Activated CD4-positive, alpha-beta T cell treated with anti-CD3 and anti-CD28 coated beads for 36 hours (primary cell): ENCODE results near the gene DLX6. TPM values are rescaled to one million over a fixed set of nuclear protein-coding genes. Genes with fewer than 3 reads are reported as not detected.

ENCODE experiments used
- ATAC-seq: fragments of 200-7000 bp; cut with Tn5 transposase; one replicate; pipeline ENCODE4 v1.10.0; 2021; ENCODE audit warnings: mild to moderate bottlenecking, moderate library complexity
- CTCF ChIA-PET: fragments of 350-600 bp; sonication (Branson Sonifier 250); formaldehyde crosslinking; loops from one replicate; lab custom pipeline; 2021; ENCODE audit warnings: antibody characterized with exemption; lab: Charles Lee
- POLR2A ChIA-PET: fragments of 350-600 bp; sonication (Branson Sonifier 250); formaldehyde crosslinking; loops from one replicate; lab custom pipeline; 2021; ENCODE audit warnings: antibody characterized with exemption, inconsistent platforms; lab: Charles Lee
- DNase-seq: peaks from one replicate; pipeline ENCODE4 v3.0.0-alpha.2; 2020
- H3K27ac Mint-ChIP-seq: one replicate; pipeline ENCODE4 v1.8.0; 2021; ENCODE audit warnings: mixed read lengths
- H3K27me3 Mint-ChIP-seq: one replicate; pipeline ENCODE4 v1.8.0; 2021; ENCODE audit warnings: mixed read lengths
- H3K36me3 Mint-ChIP-seq: one replicate; pipeline ENCODE4 v1.8.0; 2021; ENCODE audit warnings: low read depth, mixed read lengths
- H3K4me1 Mint-ChIP-seq: one replicate; pipeline ENCODE4 v1.8.0; 2021; ENCODE audit warnings: mixed read lengths
- H3K4me3 Mint-ChIP-seq: one replicate; pipeline ENCODE4 v1.8.0; 2021; ENCODE audit warnings: mild to moderate bottlenecking, moderate library complexity, mixed read lengths
- H3K9me3 Mint-ChIP-seq: one replicate; pipeline ENCODE4 v1.8.0; 2021; ENCODE audit warnings: low read depth, mixed read lengths
- intact Hi-C, 2 experiments: fragments of 100-400 bp; cut with DNase I in 1 of 2; cut with micrococcal nuclease in 1 of 2; formaldehyde crosslinking; loops; one replicate each; pipeline versions ENCODE4 v1.14.2 to v1.15.1; 2022 to 2024; cut with DNase I, micrococcal nuclease
- total RNA-seq, 2 experiments: library from RNA; stranded (reverse); gene quantifications; one replicate each; pipeline ENCODE4 v1.2.3, GENCODE V29; 2021

DLX6 gene
- total RNA-seq, 2 experiments from 2014 or later = not detected

DNA sequence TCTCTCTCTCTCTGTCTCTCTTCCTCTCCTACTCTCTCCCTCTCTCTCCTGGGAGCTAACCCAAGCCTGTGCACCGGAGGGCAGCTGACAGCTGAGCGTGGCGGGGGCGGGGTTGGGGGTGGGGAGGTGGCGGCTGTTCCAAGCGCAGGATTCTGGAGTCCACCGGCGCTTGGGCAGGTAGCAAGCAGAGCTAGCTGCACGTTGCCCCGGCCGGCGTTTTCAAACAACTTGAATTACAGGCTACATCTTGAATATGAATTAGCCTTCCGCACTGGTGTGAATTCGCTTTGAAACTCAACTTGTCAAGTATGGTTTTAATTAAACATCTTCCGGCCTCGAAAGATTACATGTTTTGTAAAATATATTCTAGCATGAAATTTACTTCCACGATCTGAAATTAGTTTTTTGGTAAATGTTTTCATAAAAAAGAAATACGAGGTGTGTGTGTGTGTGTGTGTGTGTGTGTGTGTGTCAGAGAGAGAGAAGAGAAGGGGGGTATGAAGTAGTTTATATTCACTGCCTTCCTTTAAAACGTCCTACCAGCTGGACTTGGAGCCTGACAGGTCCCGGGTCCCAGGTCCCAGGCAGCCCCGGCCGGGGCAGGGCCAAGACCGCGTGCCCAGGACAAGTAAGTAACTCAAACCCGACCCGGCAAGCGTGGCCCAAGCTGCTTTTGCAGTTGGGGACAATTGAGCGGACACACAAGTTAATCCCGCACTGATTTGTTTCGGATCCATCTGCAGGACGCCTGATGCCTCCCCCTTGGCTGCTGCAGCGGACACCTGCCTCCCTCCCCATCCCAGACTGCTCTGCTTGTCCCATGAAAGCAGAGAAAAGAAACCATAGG is 9.0 kb upstream of the DLX6 start:
- DNase-seq = no peak
- no peak overlapping the region for H3K27ac Mint-ChIP-seq
- no peaks in the 10 kb centered on the region for H3K36me3 Mint-ChIP-seq
- no peak overlapping the region for H3K4me3 Mint-ChIP-seq
- intact Hi-C loops = loop anchor here in 1 of 2 experiments (5.0 kb wide), 1 partner anchor 736 kb away; the partner anchor contains the start of gene TAC1
- peaks cover 5% of the 10 kb centered on the region for H3K4me1 Mint-ChIP-seq
- ChIA-PET CTCF (no interaction called here), POLR2A (no interaction called here)
- peaks cover 79% of the 10 kb centered on the region for H3K27me3 Mint-ChIP-seq
- no peak for ATAC-seq
- peaks cover 4% of the 10 kb centered on the region for H3K9me3 Mint-ChIP-seq

GRCh38 chr7:96996958-96997511 is 8.3 kb upstream of the DLX6 start:
- H3K36me3 Mint-ChIP-seq = no peaks in the 10 kb centered on the region
- peaks cover 5% of the 10 kb centered on the region for H3K4me1 Mint-ChIP-seq
- peaks cover 4% of the 10 kb centered on the region for H3K9me3 Mint-ChIP-seq
- intact Hi-C loops = loop anchor here in 1 of 2 experiments (5.0 kb wide), 1 partner anchor 735 kb away; the partner anchor contains the start of gene TAC1
- peaks cover 82% of the 10 kb centered on the region for H3K27me3 Mint-ChIP-seq
- H3K27ac Mint-ChIP-seq = no peak overlapping the region
- ChIA-PET POLR2A (no interaction called here), CTCF (no interaction called here)
- no peak overlapping the region for H3K4me3 Mint-ChIP-seq
- DNase-seq (no peak), ATAC-seq (no peak)

- intact Hi-C loops = loop anchor here in 1 of 2 experiments (5.0 kb wide), 1 partner anchor 735 kb away; the partner anchor contains the start of gene TAC1
- peaks cover 4% of the 10 kb centered on the region for H3K9me3 Mint-ChIP-seq
- peaks cover 82% of the 10 kb centered on the region for H3K27me3 Mint-ChIP-seq
- CTCF ChIA-PET = no interaction called here
- peaks cover 5% of the 10 kb centered on the region for H3K4me1 Mint-ChIP-seq
- H3K36me3 Mint-ChIP-seq = no peaks in the 10 kb centered on the region
- ATAC-seq (no peak), DNase-seq (no peak)
- no peak overlapping the region for H3K27ac Mint-ChIP-seq
- POLR2A ChIA-PET = no interaction called here
- no peak overlapping the region for H3K4me3 Mint-ChIP-seq
Observed at GRCh38 chr7:96997512-96998032, 7.8 kb upstream of the DLX6 start.

DNA sequence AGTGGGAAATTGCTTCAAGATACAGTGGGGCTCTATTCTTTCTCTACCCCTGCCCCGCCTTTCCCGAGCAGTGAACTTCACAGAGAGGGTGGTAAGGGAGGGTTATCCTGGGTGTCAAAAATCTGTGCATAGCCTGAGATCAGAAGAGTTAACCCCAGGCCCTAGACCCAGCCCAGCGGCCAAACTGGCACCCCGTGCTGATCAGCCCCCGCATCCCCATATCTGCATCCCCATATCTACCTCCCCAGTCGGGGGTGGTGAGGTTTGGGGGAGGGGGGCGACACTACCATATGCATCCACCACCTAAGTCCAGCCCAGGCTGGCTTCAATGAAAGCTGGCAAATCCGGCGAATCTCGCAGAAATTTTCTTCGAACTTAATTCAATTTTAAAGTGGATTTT is 7.0 kb upstream of the DLX6 start:
- DNase-seq = no peak
- Mint-ChIP-seq H3K4me1 (peaks cover 5% of the 10 kb centered on the region), H3K9me3 (no peaks in the 10 kb centered on the region), H3K4me3 (no peak overlapping the region), H3K36me3 (no peaks in the 10 kb centered on the region), H3K27me3 (peaks cover 83% of the 10 kb centered on the region), H3K27ac (no peak overlapping the region)
- ChIA-PET CTCF (interaction anchor here (0.7 kb wide), 1 partner anchor 1051 kb away, joined by 4 read pairs; no protein-coding TSS in a partner anchor), POLR2A (no interaction called here)
- intact Hi-C loops = loop anchor here in 1 of 2 experiments (5.0 kb wide), 1 partner anchor 734 kb away; the partner anchor contains the start of gene TAC1
- ATAC-seq = no peak

DNA sequence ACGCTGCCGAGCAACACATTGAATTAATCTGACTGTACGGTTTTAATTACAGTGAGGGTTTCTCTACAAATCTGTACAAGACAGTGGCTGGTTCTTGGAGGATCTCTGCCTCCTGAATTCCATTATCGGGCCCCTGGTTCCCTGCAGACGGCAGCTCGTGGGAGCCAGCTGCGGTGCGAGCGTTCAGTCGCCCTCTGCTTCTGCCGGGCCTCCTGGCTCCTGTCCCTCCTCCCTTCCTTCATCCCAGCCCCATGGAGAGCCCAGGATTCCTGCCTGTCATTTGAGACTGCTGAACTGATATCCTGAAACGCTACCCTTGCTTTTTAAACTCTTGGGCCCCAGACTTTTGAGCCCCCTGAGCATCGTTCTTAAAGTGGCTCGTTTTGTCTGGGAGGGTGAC is 6.6 kb upstream of the DLX6 start:
- H3K4me3 Mint-ChIP-seq = no peak overlapping the region
- no peaks in the 10 kb centered on the region for H3K9me3 Mint-ChIP-seq
- intact Hi-C loops = loop anchor here in 1 of 2 experiments (5.0 kb wide), 1 partner anchor 734 kb away; the partner anchor contains the start of gene TAC1
- H3K36me3 Mint-ChIP-seq = no peaks in the 10 kb centered on the region
- peaks cover 6% of the 10 kb centered on the region for H3K4me1 Mint-ChIP-seq
- no peak for DNase-seq
- ChIA-PET CTCF (interaction anchor here (0.7 kb wide), 1 partner anchor 1052 kb away, joined by 4 read pairs; no protein-coding TSS in a partner anchor), POLR2A (no interaction called here)
- H3K27ac Mint-ChIP-seq = no peak overlapping the region
- ATAC-seq = no peak
- H3K27me3 Mint-ChIP-seq = peaks cover 81% of the 10 kb centered on the region

GRCh38 chr7:97001221-97001620 is 4.1 kb upstream of the DLX6 start:
- Mint-ChIP-seq H3K9me3 (no peaks in the 10 kb centered on the region), H3K36me3 (no peaks in the 10 kb centered on the region), H3K27ac (no peak overlapping the region), H3K27me3 (peaks cover 77% of the 10 kb centered on the region), H3K4me3 (no peak overlapping the region), H3K4me1 (peaks cover 11% of the 10 kb centered on the region)
- CTCF ChIA-PET = interaction anchor here (1.2 kb wide), 1 partner anchor 16 kb away, joined by 4 read pairs; no protein-coding TSS in a partner anchor
- intact Hi-C loops = no loop called here
- POLR2A ChIA-PET = no interaction called here
- ATAC-seq (no peak), DNase-seq (no peak)

GRCh38 chr7:97001656-97002554 is 3.4 kb upstream of the DLX6 start:
- Mint-ChIP-seq H3K4me1 (peaks cover 13% of the 10 kb centered on the region), H3K4me3 (no peak overlapping the region), H3K27me3 (peaks cover 75% of the 10 kb centered on the region), H3K27ac (no peak overlapping the region), H3K9me3 (no peaks in the 10 kb centered on the region), H3K36me3 (no peaks in the 10 kb centered on the region)
- ATAC-seq (no peak), DNase-seq (no peak)
- ChIA-PET POLR2A (no interaction called here), CTCF (interaction anchor here (1.7 kb wide), 1 partner anchor 25 kb away, joined by 10 read pairs; no protein-coding TSS in a partner anchor)
- intact Hi-C loops = loop anchor here in 1 of 2 experiments (2.0 kb wide), 1 partner anchor 23 kb away; the partner anchor contains the start of gene DLX5

DNA sequence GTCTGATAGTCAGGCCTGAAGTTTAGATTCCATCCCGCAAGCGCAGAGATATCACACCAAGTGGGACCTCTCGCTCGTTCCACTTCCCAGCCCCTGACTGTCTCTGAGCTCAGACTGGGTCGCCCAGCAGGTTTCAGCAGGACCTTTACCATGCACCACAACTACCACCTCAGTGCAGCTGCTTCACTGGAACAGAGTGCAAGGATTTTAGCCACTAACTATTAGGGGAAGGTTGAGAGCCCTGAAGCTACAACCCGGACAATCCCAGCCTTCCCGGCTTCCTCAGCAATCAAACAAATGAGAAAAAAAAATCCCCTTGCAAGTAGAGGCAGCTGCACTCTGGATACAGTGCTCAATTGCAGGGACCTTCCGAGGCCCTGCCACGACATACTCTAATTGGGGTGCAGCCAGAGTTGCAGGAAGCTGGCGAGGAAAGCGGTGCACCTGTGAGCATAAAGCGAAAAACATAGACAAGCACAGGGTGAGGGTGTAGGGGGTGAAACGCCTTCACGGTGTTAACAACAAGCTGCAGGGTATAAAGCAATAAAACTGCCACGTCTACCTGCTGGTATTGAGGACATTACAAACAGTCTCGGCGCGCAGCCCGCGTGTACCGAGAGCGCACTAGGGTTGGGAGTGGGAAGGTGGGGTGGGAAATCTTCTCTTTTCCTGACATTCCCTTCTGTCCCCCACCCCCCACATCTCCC is 2.6 kb upstream of the DLX6 start:
- intact Hi-C loops = loop anchor here in 1 of 2 experiments (2.0 kb wide), 1 partner anchor 22 kb away; the partner anchor contains the start of gene DLX5
- peaks cover 14% of the 10 kb centered on the region for H3K4me1 Mint-ChIP-seq
- no peaks in the 10 kb centered on the region for H3K36me3 Mint-ChIP-seq
- H3K4me3 Mint-ChIP-seq = no peak overlapping the region
- H3K27me3 Mint-ChIP-seq = peaks cover 76% of the 10 kb centered on the region
- H3K27ac Mint-ChIP-seq = no peak overlapping the region
- CTCF ChIA-PET = interaction anchor here (1.7 kb wide), 1 partner anchor 24 kb away, joined by 10 read pairs; no protein-coding TSS in a partner anchor
- ATAC-seq (no peak), DNase-seq (no peak)
- no peaks in the 10 kb centered on the region for H3K9me3 Mint-ChIP-seq
- POLR2A ChIA-PET = no interaction called here

DNA sequence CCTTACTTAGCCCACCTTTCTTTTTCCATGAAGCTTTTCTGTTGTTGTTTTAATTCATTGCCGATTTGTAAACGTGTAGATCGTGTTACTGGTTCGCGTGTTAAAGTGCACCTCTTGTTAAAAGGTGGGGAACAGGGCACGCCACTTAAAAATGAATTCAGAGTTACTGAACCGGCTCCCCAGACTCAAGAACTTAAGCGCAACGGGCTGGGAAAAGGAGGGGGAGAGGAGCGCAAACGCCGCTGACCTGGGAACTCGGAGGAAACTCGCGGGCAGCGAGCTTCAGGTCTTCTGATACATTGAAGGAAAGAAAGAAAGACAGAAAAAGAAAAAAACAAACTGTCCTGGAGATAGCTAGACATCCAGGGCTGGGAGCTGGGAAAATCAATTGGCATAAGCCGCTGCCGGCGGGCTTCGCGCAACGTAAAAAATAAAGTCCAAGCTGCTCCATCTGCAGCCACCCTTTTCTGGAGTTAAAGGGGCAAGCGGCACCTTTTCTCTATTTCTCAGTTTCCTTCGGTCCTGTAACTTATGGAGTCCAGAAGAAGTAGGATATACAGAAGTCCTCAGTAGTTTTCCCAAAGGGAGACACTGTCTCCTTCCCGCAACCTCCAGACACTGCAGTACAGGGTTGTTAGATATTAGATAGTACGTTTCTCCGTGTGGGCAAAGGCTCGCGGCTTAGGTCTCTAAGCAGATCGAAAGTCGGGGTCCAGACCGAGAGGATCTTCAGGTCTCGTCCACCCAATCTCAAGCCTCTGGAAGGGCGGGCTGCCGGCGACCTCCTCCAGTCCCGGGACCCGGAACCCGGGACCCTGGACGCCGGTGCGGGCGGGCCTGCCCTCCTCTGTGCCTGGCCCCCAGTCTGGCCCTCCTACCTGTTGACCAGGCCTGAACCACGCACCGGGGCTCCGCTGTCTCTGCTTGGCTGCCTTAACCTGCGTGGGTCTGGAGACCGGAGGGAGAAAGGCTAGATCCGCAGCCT is 1.8 kb upstream of the DLX6 start:
- ATAC-seq (no peak), DNase-seq (no peak)
- peaks cover 14% of the 10 kb centered on the region for H3K4me1 Mint-ChIP-seq
- CTCF ChIA-PET = interaction anchor here (1.7 kb wide), 1 partner anchor 24 kb away, joined by 10 read pairs; no protein-coding TSS in a partner anchor
- H3K9me3 Mint-ChIP-seq = no peaks in the 10 kb centered on the region
- H3K4me3 Mint-ChIP-seq = no peak overlapping the region
- POLR2A ChIA-PET = no interaction called here
- no peak overlapping the region for H3K27ac Mint-ChIP-seq
- H3K27me3 Mint-ChIP-seq = peaks cover 76% of the 10 kb centered on the region
- intact Hi-C loops = loop anchor here in 1 of 2 experiments (2.0 kb wide), 1 partner anchor 21 kb away; the partner anchor contains the start of gene DLX5
- no peaks in the 10 kb centered on the region for H3K36me3 Mint-ChIP-seq
